SK-N-SH (cell line): ENCODE results near the gene TSPYL2. TPM values are rescaled to one million over a fixed set of nuclear protein-coding genes. Genes with fewer than 3 reads are reported as not detected.

Experiments used
- CTCF ChIA-PET: fragments of 300-600, 350-600 bp; formaldehyde crosslinking; extraction: SDS; loops from one replicate; lab custom pipeline; 2021; lab: Yijun Ruan, JAX
- POLR2A ChIA-PET: fragments of 350-600 bp; sonication (Branson Sonifier 250); formaldehyde crosslinking; extraction: SDS; loops from one replicate; lab custom pipeline; 2020; ENCODE audit warnings: antibody characterized with exemption, inconsistent platforms; lab: Yijun Ruan, JAX
- DNase-seq: peaks from one replicate; pipeline ENCODE4 v3.0.0; 2012
- H2AFZ ChIP-seq: fragments of 200-600 bp; sonication (generic); 2 replicates; pipeline ENCODE4 v1.8.1; 2016; ENCODE audit warnings: antibody characterized with exemption, mild to moderate bottlenecking, low read depth
- H3F3A ChIP-seq: fragments of 200-600 bp; sonication (generic); replicated peaks from 2 replicates; pipeline ENCODE3; 2016; ENCODE audit warnings: antibody characterized with exemption, mild to moderate bottlenecking; ENCODE audit not compliant: insufficient read depth
- H3K27ac ChIP-seq, 2 experiments: fragments of 200-500 bp in 1 of 2; fragments of 200-600 bp in 1 of 2; sonication (Bioruptor generic) in 1 of 2; sonication (generic), shearing (Covaris generic) in 1 of 2; 2 replicates each; pipeline versions ENCODE4 v1.5.1 to v1.6.1; 2014 to 2016; ENCODE audit warnings: low read depth in 2 of 2, inconsistent platforms in 1 of 2, low read length in 1 of 2, mild to moderate bottlenecking in 1 of 2, mixed read lengths in 1 of 2
- H3K27me3 ChIP-seq: fragments of 200-600 bp; sonication (generic), shearing (Covaris generic); 2 replicates; pipeline ENCODE4 v1.6.1; 2016; ENCODE audit warnings: mixed run types; ENCODE audit not compliant: insufficient read depth
- H3K36me3 ChIP-seq, 2 experiments: fragments of 200-500 bp in 1 of 2; fragments of 200-600 bp in 1 of 2; sonication (Bioruptor generic) in 1 of 2; sonication (generic) in 1 of 2; replicated peaks in 1 of 2; 2 replicates each; pipeline versions ENCODE3 to v1.5.1; 2014 to 2016; ENCODE audit warnings: low read length in 1 of 2, mild to moderate bottlenecking in 1 of 2; ENCODE audit not compliant: insufficient read depth in 2 of 2, control insufficient read depth in 1 of 2
- H3K4me1 ChIP-seq, 2 experiments: fragments of 200-500 bp in 1 of 2; fragments of 200-600 bp in 1 of 2; sonication (Bioruptor generic) in 1 of 2; sonication (generic), shearing (Covaris generic) in 1 of 2; 2 replicates each; pipeline versions ENCODE4 v1.5.1 to v1.6.1; 2014 to 2016; ENCODE audit warnings: low read depth in 1 of 2, low read length in 1 of 2, mixed run types in 1 of 2; ENCODE audit not compliant: insufficient read depth in 2 of 2, control insufficient read depth in 1 of 2
- H3K4me2 ChIP-seq: fragments of 200-600 bp; sonication (generic), shearing (Covaris generic); 2 replicates; pipeline ENCODE4 v1.6.1; 2017; ENCODE audit warnings: mixed run types
- H3K4me3 ChIP-seq, 2 experiments: fragments of 200-500 bp in 1 of 2; fragments of 200-600 bp in 1 of 2; sonication (Bioruptor generic) in 1 of 2; sonication (generic), shearing (Covaris generic) in 1 of 2; 2 replicates each; pipeline versions ENCODE4 v1.5.1 to v1.8.1; 2014 to 2016; ENCODE audit warnings: low read depth in 2 of 2, inconsistent platforms in 1 of 2, low read length in 1 of 2, mild to moderate bottlenecking in 1 of 2, mixed read lengths in 1 of 2, moderate library complexity in 1 of 2
- H3K79me2 ChIP-seq: fragments of 200-600 bp; sonication (generic); 2 replicates; pipeline ENCODE4 v1.8.1; 2017; ENCODE audit warnings: mild to moderate bottlenecking; ENCODE audit not compliant: insufficient read depth
- H3K9ac ChIP-seq: fragments of 200-600 bp; sonication (generic); 2 replicates; pipeline ENCODE4 v1.6.1; 2017; ENCODE audit warnings: mixed run types
- H3K9me2 ChIP-seq: fragments of 200-600 bp; sonication (generic); 2 replicates; pipeline ENCODE4 v1.6.1; 2017; ENCODE audit warnings: mixed run types
- H3K9me3 ChIP-seq: fragments of 200-600 bp; sonication (generic); 2 replicates; pipeline ENCODE4 v1.6.1; 2017; ENCODE audit warnings: mixed run types, mild to moderate bottlenecking, moderate library complexity
- H4K20me1 ChIP-seq: fragments of 200-600 bp; sonication (generic); 2 replicates; pipeline ENCODE4 v1.6.1; 2017; ENCODE audit warnings: mild to moderate bottlenecking, mixed run types; ENCODE audit not compliant: insufficient read depth
- CHD2 ChIP-seq: fragments of 150-350 bp; IDR thresholded peaks from 2 replicates; pipeline ENCODE4 v1.6.1; 2018; ENCODE audit warnings: low read length; ENCODE audit not compliant: partially characterized antibody
- EZH2phosphoT487 ChIP-seq: fragments of 200-600 bp; sonication (generic); IDR thresholded peaks from 2 replicates; pipeline ENCODE4 v1.6.1; 2017; ENCODE audit warnings: low read depth, mixed run types, mild to moderate bottlenecking, antibody characterized with exemption, moderate library complexity, borderline replicate concordance
- FOSL2 ChIP-seq: IDR thresholded peaks from 2 replicates; pipeline ENCODE4 v1.4.0; 2012; ENCODE audit warnings: low read depth, mild to moderate bottlenecking, moderate library complexity, borderline replicate concordance
- GABPA ChIP-seq: IDR thresholded peaks from 2 replicates; pipeline ENCODE4 v1.4.0; 2012; ENCODE audit warnings: low read depth, mild to moderate bottlenecking
- GATA2 ChIP-seq: sonication (generic); formaldehyde crosslinking; IDR thresholded peaks from 2 replicates; pipeline ENCODE4 v1.5.0; 2020; ENCODE audit warnings: mild to moderate bottlenecking, missing genetic modification reagents
- IRF3 ChIP-seq: fragments of 150-350 bp; IDR thresholded peaks from 2 replicates; pipeline ENCODE4 v1.6.1; 2016; ENCODE audit warnings: mild to moderate bottlenecking, low read depth, low read length
- MEF2A ChIP-seq: IDR thresholded peaks from 2 replicates; pipeline ENCODE4 v1.4.0; 2012; ENCODE audit warnings: low read depth, borderline replicate concordance
- NRF1 ChIP-seq: IDR thresholded peaks from 2 replicates; pipeline ENCODE4 v1.6.1; 2012; ENCODE audit warnings: low read depth, mild to moderate bottlenecking, low read length
- POLR2AphosphoS5 ChIP-seq: IDR thresholded peaks from 2 replicates; pipeline ENCODE4 v1.6.1; 2012; ENCODE audit warnings: low read depth, low read length
- RXRA ChIP-seq: IDR thresholded peaks from 2 replicates; pipeline ENCODE4 v1.4.0; 2012; ENCODE audit warnings: low read depth, mild to moderate bottlenecking, borderline replicate concordance
- SIN3A ChIP-seq: IDR thresholded peaks from 2 replicates; pipeline ENCODE4 v1.6.1; 2012; ENCODE audit warnings: low read depth, mild to moderate bottlenecking, low read length, moderate library complexity, borderline replicate concordance
- SMC3 ChIP-seq: IDR thresholded peaks from 2 replicates; pipeline ENCODE4 v1.6.1; 2012; ENCODE audit warnings: low read depth, low read length, improper control_type of control experiment
- TAF1 ChIP-seq: IDR thresholded peaks from 2 replicates; pipeline ENCODE4 v1.6.1; 2012; ENCODE audit warnings: low read depth, mild to moderate bottlenecking, low read length, moderate library complexity, borderline replicate concordance
- TEAD4 ChIP-seq: IDR thresholded peaks from 2 replicates; pipeline ENCODE4 v1.4.0; 2012; ENCODE audit warnings: mild to moderate bottlenecking, borderline replicate concordance; ENCODE audit not compliant: insufficient read depth
- ZBTB33 ChIP-seq: IDR thresholded peaks from 2 replicates; pipeline ENCODE4 v1.4.0; 2012; ENCODE audit warnings: low read depth, borderline replicate concordance
- WGBS: methylation state at CpG from one replicate; pipeline ENCODE4 v1.1.6; 2017; ENCODE audit warnings: low lambda C conversion rate; 5-methylcytosine and 5-hydroxymethylcytosine counted together
- polyA plus RNA-seq, 3 experiments: library from polyadenylated mRNA; depleted of rRNA; stranded (reverse); fragments of >200 nt; gene quantifications; 2 replicates each; pipeline ENCODE4 v1.2.3, GENCODE V29; 2012
- TF ChIP-seq, protein P1 (sequence below): IDR thresholded peaks from 2 replicates; pipeline ENCODE4 v1.6.1; 2012; ENCODE audit warnings: mild to moderate bottlenecking, low read depth, low read length, moderate library complexity

TSPYL2 gene
- polyA plus RNA-seq, 1 of the 3 experiments (the other 2 are of a cell fraction), result 26.4 TPM

GRCh38 chrX:53065104-53065503 lies 17.1 kb upstream of the TSPYL2 start:
- H4K20me1 ChIP-seq, result 0 out of 2 replicates have a peak, but pooled peaks cover 4% of the 10 kb centered on the region
- WGBS, result 35% methylated on average over 1 of the region's 1 CpG
- no peak overlapping the region for H3K4me2 ChIP-seq
- no peaks in the 10 kb centered on the region for H3F3A ChIP-seq
- ChIA-PET CTCF (no interaction called here), POLR2A (no interaction called here)
- H3K4me3 ChIP-seq, result no peak overlapping the region
- no peaks in the 10 kb centered on the region for H3K4me1 ChIP-seq
- no peak overlapping the region for H2AFZ ChIP-seq
- TF ChIP-seq NRF1, result no peak
- TF ChIP-seq POLR2AphosphoS5, result no peak
- no peak for TF ChIP-seq ZBTB33
- no peak for TF ChIP-seq GATA2 (CRISPR knock-in tag)
- no peak for TF ChIP-seq SIN3A
- no peak for TF ChIP-seq EZH2phosphoT487
- no peak for TF ChIP-seq RXRA
- TF ChIP-seq, protein P1, sequence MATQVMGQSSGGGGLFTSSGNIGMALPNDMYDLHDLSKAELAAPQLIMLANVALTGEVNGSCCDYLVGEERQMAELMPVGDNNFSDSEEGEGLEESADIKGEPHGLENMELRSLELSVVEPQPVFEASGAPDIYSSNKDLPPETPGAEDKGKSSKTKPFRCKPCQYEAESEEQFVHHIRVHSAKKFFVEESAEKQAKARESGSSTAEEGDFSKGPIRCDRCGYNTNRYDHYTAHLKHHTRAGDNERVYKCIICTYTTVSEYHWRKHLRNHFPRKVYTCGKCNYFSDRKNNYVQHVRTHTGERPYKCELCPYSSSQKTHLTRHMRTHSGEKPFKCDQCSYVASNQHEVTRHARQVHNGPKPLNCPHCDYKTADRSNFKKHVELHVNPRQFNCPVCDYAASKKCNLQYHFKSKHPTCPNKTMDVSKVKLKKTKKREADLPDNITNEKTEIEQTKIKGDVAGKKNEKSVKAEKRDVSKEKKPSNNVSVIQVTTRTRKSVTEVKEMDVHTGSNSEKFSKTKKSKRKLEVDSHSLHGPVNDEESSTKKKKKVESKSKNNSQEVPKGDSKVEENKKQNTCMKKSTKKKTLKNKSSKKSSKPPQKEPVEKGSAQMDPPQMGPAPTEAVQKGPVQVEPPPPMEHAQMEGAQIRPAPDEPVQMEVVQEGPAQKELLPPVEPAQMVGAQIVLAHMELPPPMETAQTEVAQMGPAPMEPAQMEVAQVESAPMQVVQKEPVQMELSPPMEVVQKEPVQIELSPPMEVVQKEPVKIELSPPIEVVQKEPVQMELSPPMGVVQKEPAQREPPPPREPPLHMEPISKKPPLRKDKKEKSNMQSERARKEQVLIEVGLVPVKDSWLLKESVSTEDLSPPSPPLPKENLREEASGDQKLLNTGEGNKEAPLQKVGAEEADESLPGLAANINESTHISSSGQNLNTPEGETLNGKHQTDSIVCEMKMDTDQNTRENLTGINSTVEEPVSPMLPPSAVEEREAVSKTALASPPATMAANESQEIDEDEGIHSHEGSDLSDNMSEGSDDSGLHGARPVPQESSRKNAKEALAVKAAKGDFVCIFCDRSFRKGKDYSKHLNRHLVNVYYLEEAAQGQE, result no peak
- TF ChIP-seq GABPA, result no peak
- TF ChIP-seq IRF3, result no peak
- TF ChIP-seq FOSL2, result no peak
- TF ChIP-seq SMC3, result no peak
- TF ChIP-seq TAF1, result no peak
- TF ChIP-seq MEF2A, result no peak
- no peak for TF ChIP-seq CHD2
- TF ChIP-seq TEAD4, result no peak
- no peaks in the 10 kb centered on the region for H3K9me2 ChIP-seq
- H3K27me3 ChIP-seq, result peaks cover 6% of the 10 kb centered on the region
- no peaks in the 10 kb centered on the region for H3K9me3 ChIP-seq
- H3K79me2 ChIP-seq, result no peaks in the 10 kb centered on the region
- no peak overlapping the region for H3K27ac ChIP-seq
- no peak for DNase-seq
- no peaks in the 10 kb centered on the region for H3K36me3 ChIP-seq
- no peak overlapping the region for H3K9ac ChIP-seq
